NCI-H748 (cell line): ENCODE results near the gene ATG2A.
A peak's percentile ranks its signal among the peaks of the same experiment; 100 is the strongest.

Experiments used
- DNase-seq: peaks from one replicate; lab custom pipeline; 2025; ENCODE audit not compliant: unreplicated experiment; lab: John Stamatoyannopoulos, UW

The ATG2A gene

GRCh38 chr11:64916775-64917662 lies at the start of gene ATG2A:
ATG2A (minus strand) TSS chr11:64917209; CDS start chr11:64917135, 74 bp downstream.
- peak; percentile 100 for DNase-seq

- DNase-seq: no peak
Observed at GRCh38 chr11:64963072-64963631, 46.1 kb upstream of the ATG2A start.

DNA sequence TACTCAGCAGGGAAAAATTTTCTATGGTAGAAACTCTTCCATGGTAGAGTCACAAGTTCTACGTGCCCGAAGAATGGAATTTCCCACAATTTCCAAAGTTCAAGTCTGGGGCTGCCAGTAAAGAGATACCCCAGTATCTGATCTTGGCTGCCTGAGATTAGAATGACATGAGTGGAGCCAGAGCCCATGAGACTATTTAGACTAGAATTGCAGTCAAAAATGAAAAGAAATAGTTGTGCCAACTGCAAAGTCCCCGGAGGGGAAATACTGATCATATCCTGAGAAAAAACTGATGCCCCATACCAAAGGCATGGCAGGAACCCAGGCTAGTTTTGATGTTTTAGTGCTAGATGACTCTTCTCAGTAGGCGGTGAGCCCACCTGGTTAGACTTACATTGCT lies 43.7 kb upstream of the ATG2A start:
- no peak for DNase-seq

- DNase-seq: no peak
Observed at GRCh38 chr11:64959498-64959897, 42.5 kb upstream of the ATG2A start.

GRCh38 chr11:64954201-64954600 lies 37.2 kb upstream of the ATG2A start:
- DNase-seq: no peak

- no peak for DNase-seq
Observed at GRCh38 chr11:64951529-64951928, 34.5 kb upstream of the ATG2A start.

DNA sequence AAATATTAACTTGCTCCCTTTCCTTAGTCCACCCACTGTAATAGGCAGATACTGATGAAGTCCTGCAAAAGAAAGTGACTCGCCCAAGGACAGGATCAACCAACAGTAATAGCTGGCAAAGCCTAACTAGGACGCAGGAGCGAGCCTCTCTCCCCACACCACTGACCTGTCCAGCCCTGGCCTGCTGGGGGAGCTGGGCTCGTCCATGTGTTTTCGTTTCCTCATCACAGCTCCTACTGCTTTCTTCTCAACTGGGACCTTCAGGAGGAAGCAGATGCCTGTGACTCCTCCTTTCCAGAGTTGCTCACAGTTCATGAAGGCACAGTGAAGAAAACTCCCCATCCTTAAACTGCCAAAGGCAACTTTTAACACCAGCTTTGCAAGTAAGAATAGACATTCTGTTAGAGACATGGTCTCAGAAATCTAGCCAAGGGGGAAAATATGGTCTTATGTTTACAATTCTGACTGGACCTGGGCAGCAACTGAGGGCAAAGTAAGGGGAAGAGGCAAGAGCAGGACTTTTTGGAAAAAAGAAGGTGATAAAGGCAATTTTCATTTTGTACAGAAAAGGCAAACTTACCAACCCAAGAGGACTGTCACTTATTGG lies 30.3 kb upstream of the ATG2A start:
- no peak for DNase-seq

- no peak for DNase-seq
Observed at GRCh38 chr11:64936539-64936938, 19.5 kb upstream of the ATG2A start.

- DNase-seq: peak; percentile 56
Observed at GRCh38 chr11:64935359-64936081, 18.5 kb upstream of the ATG2A start, which contains the start of gene GPHA2. GPHA2 (minus strand) TSS chr11:64935893; CDS start chr11:64935460, 433 bp downstream.

- DNase-seq: no peak
Observed at GRCh38 chr11:64934682-64935358, 17.8 kb upstream of the ATG2A start.

- no peak for DNase-seq
Observed at GRCh38 chr11:64933935-64934681, 17.1 kb upstream of the ATG2A start.

DNA sequence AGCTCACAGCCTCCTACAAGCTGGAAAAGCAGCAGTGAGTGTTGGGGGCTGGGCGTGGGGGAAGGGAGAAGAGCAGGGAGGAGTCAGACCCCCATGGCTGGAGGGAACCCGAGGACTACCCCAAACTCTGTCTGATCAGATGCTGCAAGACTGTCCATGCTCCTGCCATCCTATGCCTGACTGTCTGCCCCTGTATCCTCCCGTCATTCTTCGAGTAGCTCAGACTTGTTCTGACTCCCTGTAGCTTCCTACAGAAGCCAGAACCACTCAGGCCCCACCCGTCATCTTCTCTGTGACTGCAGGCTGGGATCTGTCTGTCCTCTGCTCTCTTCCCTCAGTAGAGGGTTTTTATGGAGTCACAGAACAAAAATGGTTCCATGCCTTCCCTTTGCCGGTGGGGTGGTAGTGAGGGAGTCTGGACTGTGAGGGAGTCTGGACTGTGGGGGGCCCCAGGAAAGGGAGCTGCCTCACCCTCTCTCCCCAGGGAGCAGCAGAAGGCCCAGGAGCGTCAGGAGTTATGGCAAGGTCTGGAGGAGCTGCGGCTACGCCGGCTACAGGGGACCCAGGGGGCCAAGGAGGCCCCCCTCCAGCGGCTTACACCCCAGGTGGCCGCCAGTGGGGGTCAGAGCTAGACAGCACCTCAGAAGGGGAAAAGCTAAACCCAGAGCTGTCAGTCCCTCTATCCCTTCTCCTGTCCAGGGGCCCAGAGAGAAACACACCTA lies 16.4 kb upstream of the ATG2A start:
- DNase-seq: no peak

GRCh38 chr11:64932324-64932723 lies 15.3 kb upstream of the ATG2A start:
- DNase-seq: no peak

DNA sequence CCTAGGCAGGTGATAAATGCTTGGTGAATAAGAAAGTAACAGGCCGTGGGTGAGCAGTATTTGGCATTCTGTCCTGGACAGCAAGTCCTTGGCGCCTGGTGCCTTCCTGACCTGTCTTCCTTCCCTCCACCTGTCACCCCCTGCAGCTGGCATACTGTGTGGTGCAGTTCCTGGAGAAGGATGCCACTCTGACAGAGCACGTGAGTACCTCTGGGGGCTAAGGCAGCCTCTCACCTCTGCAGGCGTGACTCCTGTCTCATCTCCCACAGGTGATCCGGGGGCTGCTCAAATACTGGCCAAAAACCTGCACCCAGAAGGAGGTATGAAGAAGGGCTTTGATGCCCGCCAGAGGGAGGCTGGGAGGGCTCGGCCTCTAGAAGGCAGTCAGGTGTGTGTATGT lies 14.3 kb upstream of the ATG2A start:
- DNase-seq: no peak

DNA sequence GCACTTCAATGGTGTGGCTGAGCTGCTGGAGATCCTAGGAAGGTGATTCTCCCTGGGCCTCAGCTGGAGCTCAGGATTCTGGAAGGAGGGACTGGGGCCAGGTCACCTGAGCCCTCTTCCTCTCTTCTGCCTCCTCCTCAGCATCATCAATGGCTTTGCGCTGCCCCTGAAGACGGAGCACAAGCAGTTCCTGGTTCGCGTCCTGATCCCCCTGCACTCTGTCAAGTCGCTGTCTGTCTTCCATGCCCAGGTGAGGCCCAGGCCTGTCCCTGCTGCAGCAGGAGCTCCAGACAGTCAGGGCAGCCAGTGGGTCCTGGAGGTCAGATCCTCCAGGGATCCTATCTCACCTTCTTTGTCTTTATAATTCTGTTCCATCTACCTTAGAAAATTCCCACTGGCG lies 13.3 kb upstream of the ATG2A start:
- no peak for DNase-seq

GRCh38 chr11:64929625-64930024 lies 12.6 kb upstream of the ATG2A start:
- no peak for DNase-seq

DNA sequence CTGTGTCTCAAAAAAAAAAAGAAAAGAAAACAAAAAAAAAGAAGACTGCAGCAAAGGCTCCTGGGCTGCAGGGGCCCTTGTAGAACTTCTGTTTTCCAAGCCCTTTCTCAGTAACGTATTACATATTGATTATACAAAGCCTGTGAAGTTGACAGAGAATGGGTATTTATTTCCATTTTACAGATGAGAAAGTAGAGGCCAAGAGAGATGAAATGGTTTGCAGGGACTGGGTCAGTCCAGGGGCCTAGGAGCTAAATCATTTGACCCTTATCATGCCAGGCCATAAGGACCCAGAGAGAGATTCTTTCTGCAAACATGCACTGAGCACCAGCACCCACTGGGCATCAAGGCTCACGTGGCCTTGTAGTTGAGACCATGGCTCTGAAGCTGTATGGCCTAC lies 11.9 kb upstream of the ATG2A start:
- no peak for DNase-seq

- DNase-seq: no peak
Observed at GRCh38 chr11:64926689-64927088, 9.7 kb upstream of the ATG2A start.
